ENCODE results near the gene MAP3K7. TPM values are rescaled to one million over a fixed set of nuclear protein-coding genes. Genes with fewer than 3 reads are reported as not detected.

MAP3K7 gene
- total and polyA plus RNA-seq, 2 of the 13 experiments (the other 11 are each of a cell fraction or from before 2014, with no cell fraction given) = 24.1 to 24.4 TPM

DNA sequence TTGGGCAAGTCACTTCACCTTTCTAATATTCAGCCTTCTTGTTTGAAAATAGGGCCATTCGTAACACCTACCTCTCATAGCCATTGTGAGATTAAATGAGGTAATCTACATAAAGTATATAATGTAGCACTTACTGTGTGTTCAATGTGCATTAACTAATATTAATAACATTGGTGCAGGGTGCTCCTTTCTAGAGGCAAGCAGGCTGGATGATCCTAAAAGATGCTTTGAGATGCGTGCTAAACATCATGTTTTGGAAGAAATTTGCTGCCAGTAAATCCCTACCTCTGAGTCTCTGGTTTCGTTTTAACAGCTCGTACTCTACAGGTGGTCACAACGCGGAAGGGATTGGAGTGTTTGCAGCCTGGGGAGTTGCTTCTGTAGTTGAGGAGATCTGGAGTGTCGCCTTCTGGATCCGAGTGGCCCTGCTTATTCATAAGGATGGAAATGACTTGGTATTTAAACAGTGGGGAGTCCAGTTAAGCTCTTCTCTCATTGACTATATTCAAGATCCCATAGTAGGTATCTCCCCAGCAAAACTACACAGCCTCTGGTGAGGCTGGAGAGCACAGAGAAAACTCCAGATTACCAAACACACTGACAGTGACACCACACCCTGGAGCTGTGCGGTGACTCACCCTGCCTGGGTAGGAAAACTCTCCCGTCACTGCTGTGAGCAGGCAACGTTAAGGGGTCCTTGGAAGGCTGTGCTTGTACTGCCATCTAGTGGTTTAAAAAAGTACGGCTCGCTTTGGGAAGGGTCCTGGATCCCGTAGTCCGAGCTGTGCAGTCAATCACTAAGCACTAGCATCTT, 107.9 kb downstream of the MAP3K7 start (continued):
- TF ChIP-seq, protein P1, sequence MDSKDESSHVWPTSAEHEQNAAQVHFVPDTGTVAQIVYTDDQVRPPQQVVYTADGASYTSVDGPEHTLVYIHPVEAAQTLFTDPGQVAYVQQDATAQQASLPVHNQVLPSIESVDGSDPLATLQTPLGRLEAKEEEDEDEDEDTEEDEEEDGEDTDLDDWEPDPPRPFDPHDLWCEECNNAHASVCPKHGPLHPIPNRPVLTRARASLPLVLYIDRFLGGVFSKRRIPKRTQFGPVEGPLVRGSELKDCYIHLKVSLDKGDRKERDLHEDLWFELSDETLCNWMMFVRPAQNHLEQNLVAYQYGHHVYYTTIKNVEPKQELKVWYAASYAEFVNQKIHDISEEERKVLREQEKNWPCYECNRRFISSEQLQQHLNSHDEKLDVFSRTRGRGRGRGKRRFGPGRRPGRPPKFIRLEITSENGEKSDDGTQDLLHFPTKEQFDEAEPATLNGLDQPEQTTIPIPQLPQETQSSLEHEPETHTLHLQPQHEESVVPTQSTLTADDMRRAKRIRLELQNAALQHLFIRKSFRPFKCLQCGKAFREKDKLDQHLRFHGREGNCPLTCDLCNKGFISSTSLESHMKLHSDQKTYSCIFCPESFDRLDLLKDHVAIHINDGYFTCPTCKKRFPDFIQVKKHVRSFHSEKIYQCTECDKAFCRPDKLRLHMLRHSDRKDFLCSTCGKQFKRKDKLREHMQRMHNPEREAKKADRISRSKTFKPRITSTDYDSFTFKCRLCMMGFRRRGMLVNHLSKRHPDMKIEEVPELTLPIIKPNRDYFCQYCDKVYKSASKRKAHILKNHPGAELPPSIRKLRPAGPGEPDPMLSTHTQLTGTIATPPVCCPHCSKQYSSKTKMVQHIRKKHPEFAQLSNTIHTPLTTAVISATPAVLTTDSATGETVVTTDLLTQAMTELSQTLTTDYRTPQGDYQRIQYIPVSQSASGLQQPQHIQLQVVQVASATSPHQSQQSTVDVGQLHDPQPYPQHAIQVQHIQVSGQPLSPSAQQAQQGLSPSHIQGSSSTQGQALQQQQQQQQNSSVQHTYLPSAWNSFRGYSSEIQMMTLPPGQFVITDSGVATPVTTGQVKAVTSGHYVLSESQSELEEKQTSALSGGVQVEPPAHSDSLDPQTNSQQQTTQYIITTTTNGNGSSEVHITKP (CRISPR knock-in tag; IDR thresholded peaks at IDR 0.05; ENCODE audit: low read depth) = 0 out of 2 replicates have a peak, but pooled peaks have one; percentile 37
- TF ChIP-seq CENPX (CRISPR knock-in tag; IDR thresholded peaks at IDR 0.05) (no peak), SMC3 (IDR thresholded peaks at IDR 0.05; ENCODE audit: low read length) (peak; percentile 91), ZFP36 (IDR thresholded peaks at IDR 0.05; ENCODE audit: borderline replicate concordance, low read depth, low read length, partially characterized antibody) (peak; percentile 54), ERF (CRISPR knock-in tag; IDR thresholded peaks at IDR 0.05) (0 out of 2 replicates have a peak, but pooled peaks have one; percentile 45), FOSL2 (CRISPR knock-in tag; IDR thresholded peaks at IDR 0.05) (peak; percentile 98), KDM2A (CRISPR knock-in tag; IDR thresholded peaks at IDR 0.05; ENCODE audit: borderline replicate concordance, low read depth) (peak; percentile 41; the same call in 1 of the 2 replicates), SATB2 (CRISPR knock-in tag; IDR thresholded peaks at IDR 0.05) (no peak), ATRX (CRISPR knock-in tag; IDR thresholded peaks at IDR 0.05; ENCODE audit: borderline replicate concordance) (no peak), RNF2 (conservative IDR thresholded peaks at IDR 0.05; ENCODE audit: low read depth) (no peak), GATAD2A (CRISPR knock-in tag; IDR thresholded peaks at IDR 0.05) (peak; percentile 16; the same call in 1 of the 2 replicates), ZNF335 (CRISPR knock-in tag; IDR thresholded peaks at IDR 0.05) (0 out of 2 replicates have a peak, but pooled peaks have one; percentile 29), ZBTB7B (CRISPR knock-in tag; IDR thresholded peaks at IDR 0.05) (no peak), MEF2D (CRISPR knock-in tag; IDR thresholded peaks at IDR 0.05) (0 out of 2 replicates have a peak, but pooled peaks have one; percentile 30), JDP2 (CRISPR knock-in tag; IDR thresholded peaks at IDR 0.05; ENCODE audit: borderline replicate concordance) (no peak), ZNF614 (CRISPR knock-in tag; IDR thresholded peaks at IDR 0.05; ENCODE audit: borderline replicate concordance) (no peak), ZSCAN25 (CRISPR knock-in tag; IDR thresholded peaks at IDR 0.05) (0 out of 2 replicates have a peak, but pooled peaks have one; percentile 28), RAD21 (CRISPR knock-in tag; IDR thresholded peaks at IDR 0.05) (peak; percentile 86)
- TF ChIP-seq, protein P2, sequence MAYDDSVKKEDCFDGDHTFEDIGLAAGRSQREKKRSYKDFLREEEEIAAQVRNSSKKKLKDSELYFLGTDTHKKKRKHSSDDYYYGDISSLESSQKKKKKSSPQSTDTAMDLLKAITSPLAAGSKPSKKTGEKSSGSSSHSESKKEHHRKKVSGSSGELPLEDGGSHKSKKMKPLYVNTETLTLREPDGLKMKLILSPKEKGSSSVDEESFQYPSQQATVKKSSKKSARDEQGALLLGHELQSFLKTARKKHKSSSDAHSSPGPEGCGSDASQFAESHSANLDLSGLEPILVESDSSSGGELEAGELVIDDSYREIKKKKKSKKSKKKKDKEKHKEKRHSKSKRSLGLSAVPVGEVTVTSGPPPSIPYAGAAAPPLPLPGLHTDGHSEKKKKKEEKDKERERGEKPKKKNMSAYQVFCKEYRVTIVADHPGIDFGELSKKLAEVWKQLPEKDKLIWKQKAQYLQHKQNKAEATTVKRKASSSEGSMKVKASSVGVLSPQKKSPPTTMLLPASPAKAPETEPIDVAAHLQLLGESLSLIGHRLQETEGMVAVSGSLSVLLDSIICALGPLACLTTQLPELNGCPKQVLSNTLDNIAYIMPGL (CRISPR knock-in tag; IDR thresholded peaks at IDR 0.05; ENCODE audit: borderline replicate concordance in 1 of 2, low read depth in 1 of 2) = 0 out of 4 replicates have a peak, but pooled peaks of 1 of the 2 experiments have one; percentile 34
